Measurements from ENCODE around the gene EDN2. TPM values are rescaled to one million over a fixed set of nuclear protein-coding genes. Genes with fewer than 3 reads are reported as not detected.

The EDN2 gene
- total and polyA plus RNA-seq, 2 experiments from 2014 or later: not detected

DNA sequence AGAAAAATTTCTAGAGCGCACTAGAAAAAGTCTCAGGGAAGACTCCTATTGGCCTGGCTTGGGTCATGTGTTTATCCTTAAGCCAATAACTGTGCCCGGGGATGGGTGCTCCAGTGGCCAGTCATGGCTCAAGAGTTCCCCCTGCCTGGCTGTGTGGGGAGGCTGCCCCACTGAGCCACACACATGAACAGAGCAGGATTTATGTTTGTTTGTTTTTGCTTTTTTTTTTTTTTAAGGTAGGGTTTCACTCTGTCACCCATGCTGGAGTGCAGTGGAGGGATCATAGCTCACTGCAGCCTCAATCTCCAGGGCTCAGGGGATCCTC lies 21.8 kb downstream of the EDN2 start:
- Histone ChIP-seq H3K27ac (no peak overlapping the region), H3K9me3 (ENCODE audit: low read depth) (no peaks in the 10 kb centered on the region), H3K36me3 (ENCODE audit: low read depth) (no peaks in the 10 kb centered on the region), H3K4me2 (ENCODE audit: unreplicated experiment) (no peak overlapping the region), H3K27me3 (replicated peaks; ENCODE audit: insufficient read depth) (peaks cover 5% of the 10 kb centered on the region; the same call in 1 of the 2 replicates), H3K4me1 (ENCODE audit: insufficient read depth) (no peaks in the 10 kb centered on the region), H3F3A (ENCODE audit: insufficient read depth) (no peaks in the 10 kb centered on the region), H3K9me2 (ENCODE audit: insufficient read depth) (no peaks in the 10 kb centered on the region), H3K4me3 (no peak overlapping the region), H2AFZ (no peak overlapping the region), H3K79me2 (ENCODE audit: insufficient read depth) (no peaks in the 10 kb centered on the region), H3K9ac (no peak overlapping the region), H4K20me1 (ENCODE audit: insufficient read depth) (no peaks in the 10 kb centered on the region)
- 87 to 89% methylated on average over 2 of the region's 2 CpGs for WGBS, 2 experiments (ENCODE audit: low coverage in 1 of 2, low lambda C conversion rate in 2 of 2, missing lambda C conversion rate in 2 of 2)
- no peak for DNase-seq
- no peak for TF ChIP-seq EZH2phosphoT487 (IDR thresholded peaks at IDR 0.05; ENCODE audit: insufficient read depth, low read depth)
- no peak for TF ChIP-seq EZH2 (IDR thresholded peaks at IDR 0.05; ENCODE audit: insufficient read depth, poor library complexity, severe bottlenecking)
- in situ Hi-C loops (cut with MboI): no loop called here

DNA sequence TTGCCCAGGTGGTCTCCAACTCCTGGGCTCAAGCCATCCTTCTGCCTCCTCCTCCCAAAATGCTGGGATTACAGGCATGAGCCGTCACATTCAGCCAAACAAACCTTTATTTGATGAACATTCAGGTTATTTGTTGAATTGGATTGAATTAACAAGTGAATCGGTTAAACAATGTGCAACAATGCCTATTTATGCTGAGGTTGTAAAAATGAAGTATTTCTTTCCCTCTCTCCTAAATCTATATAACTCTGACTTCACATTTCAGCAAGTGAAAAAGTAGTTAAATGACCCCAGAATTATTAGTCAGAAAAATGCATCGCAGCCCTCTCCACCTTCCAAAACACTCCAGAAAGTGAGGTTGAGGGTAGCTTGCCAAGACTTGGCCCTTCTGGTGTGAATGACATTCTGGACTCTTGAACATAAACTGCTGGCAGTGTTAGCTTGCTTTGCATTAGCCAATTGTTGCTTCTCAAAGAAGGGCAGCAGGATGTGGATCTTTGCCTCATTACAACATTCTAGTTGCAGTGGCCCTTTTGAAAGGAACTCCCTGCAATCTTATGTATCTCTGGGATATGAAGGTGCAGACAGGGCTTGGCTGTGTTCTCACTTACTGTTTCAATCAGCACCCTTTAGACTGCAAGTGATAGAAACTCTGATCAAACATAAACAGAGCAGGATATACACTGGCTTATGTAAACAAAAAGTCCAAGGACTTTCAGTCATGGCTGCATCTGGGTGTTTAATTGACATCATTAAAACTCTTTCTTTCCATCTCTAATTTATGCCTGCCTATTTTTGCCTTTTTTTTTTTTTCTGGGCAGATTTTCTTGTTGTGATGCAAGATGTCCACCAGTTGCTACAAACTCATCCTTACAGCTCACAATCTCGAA lies 22.4 kb downstream of the EDN2 start:
- peaks cover 5% of the 10 kb centered on the region; the same call in 1 of the 2 replicates for H3K27me3 ChIP-seq (replicated peaks; ENCODE audit: insufficient read depth)
- H3K9me3 ChIP-seq (ENCODE audit: low read depth): no peaks in the 10 kb centered on the region
- DNase-seq: no peak
- H3K4me3 ChIP-seq: no peak overlapping the region
- H3K9me2 ChIP-seq (ENCODE audit: insufficient read depth): no peaks in the 10 kb centered on the region
- TF ChIP-seq EZH2 (IDR thresholded peaks at IDR 0.05; ENCODE audit: insufficient read depth, poor library complexity, severe bottlenecking) (no peak), EZH2phosphoT487 (IDR thresholded peaks at IDR 0.05; ENCODE audit: insufficient read depth, low read depth) (no peak)
- no peak overlapping the region for H3K27ac ChIP-seq
- no peaks in the 10 kb centered on the region for H4K20me1 ChIP-seq (ENCODE audit: insufficient read depth)
- no peak overlapping the region for H2AFZ ChIP-seq
- no peaks in the 10 kb centered on the region for H3K4me1 ChIP-seq (ENCODE audit: insufficient read depth)
- in situ Hi-C loops (cut with MboI): no loop called here
- WGBS, 2 experiments (ENCODE audit: low coverage in 1 of 2, low lambda C conversion rate in 2 of 2, missing lambda C conversion rate in 2 of 2): 34 to 42% methylated on average over 4 of the region's 4 CpGs
- no peak overlapping the region for H3K4me2 ChIP-seq (ENCODE audit: unreplicated experiment)
- H3F3A ChIP-seq (ENCODE audit: insufficient read depth): no peaks in the 10 kb centered on the region
- H3K79me2 ChIP-seq (ENCODE audit: insufficient read depth): no peaks in the 10 kb centered on the region
- no peak overlapping the region for H3K9ac ChIP-seq
- H3K36me3 ChIP-seq (ENCODE audit: low read depth): no peaks in the 10 kb centered on the region

DNA sequence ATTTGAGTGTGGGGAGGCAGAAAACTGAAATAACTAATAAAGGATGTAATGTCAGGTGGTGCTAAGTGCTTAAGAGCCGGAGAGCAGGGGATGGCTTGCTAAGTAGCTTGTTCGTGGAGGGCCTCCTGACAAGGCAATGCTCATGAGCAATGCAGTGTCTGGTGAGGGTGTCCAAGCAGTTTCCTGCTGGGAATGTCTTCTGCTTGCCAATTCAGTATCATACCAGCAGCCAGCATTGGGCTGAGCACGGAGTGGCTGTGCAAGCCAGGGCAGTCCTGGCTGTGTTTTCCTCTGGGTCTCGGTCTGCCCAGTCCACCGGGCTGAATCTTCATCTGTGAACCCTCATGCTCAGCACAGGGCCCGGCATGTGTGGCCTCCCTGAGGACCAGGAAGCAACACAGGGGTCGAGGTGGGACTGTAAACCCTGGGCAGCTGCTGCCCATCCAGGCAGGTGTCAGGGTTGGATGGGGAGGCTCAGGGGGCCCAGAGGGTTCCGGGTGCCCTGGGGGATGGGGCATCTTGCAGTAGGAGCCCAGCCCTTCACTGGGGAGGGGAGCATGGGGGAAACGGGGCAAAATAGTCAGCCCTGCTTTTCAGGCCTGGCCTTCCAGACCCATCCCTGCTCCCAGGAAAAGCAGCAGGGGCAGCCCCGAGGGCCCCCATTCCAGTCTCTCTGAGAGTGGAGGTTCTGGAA lies 27.5 kb downstream of the EDN2 start:
- Histone ChIP-seq H3K4me2 (ENCODE audit: unreplicated experiment) (no peak overlapping the region), H4K20me1 (ENCODE audit: insufficient read depth) (no peaks in the 10 kb centered on the region), H3K4me1 (ENCODE audit: insufficient read depth) (peaks cover 17% of the 10 kb centered on the region; the same call in 1 of the 2 replicates), H3K27ac (no peak overlapping the region), H3K36me3 (ENCODE audit: low read depth) (no peaks in the 10 kb centered on the region), H2AFZ (no peak overlapping the region), H3K4me3 (no peak overlapping the region), H3K9me3 (ENCODE audit: low read depth) (no peaks in the 10 kb centered on the region), H3K79me2 (ENCODE audit: insufficient read depth) (no peaks in the 10 kb centered on the region), H3F3A (ENCODE audit: insufficient read depth) (no peaks in the 10 kb centered on the region), H3K27me3 (replicated peaks; ENCODE audit: insufficient read depth) (no peaks in the 10 kb centered on the region), H3K9me2 (ENCODE audit: insufficient read depth) (no peaks in the 10 kb centered on the region), H3K9ac (no peak overlapping the region)
- TF ChIP-seq EZH2phosphoT487 (IDR thresholded peaks at IDR 0.05; ENCODE audit: insufficient read depth, low read depth) (no peak), EZH2 (IDR thresholded peaks at IDR 0.05; ENCODE audit: insufficient read depth, poor library complexity, severe bottlenecking) (no peak)
- 59 to 61% methylated on average over 8 to 10 of the region's 10 CpGs for WGBS, 2 experiments (ENCODE audit: low coverage in 1 of 2, low lambda C conversion rate in 2 of 2, missing lambda C conversion rate in 2 of 2)
- in situ Hi-C loops (cut with MboI): no loop called here
- DNase-seq: peak; percentile 69

DNA sequence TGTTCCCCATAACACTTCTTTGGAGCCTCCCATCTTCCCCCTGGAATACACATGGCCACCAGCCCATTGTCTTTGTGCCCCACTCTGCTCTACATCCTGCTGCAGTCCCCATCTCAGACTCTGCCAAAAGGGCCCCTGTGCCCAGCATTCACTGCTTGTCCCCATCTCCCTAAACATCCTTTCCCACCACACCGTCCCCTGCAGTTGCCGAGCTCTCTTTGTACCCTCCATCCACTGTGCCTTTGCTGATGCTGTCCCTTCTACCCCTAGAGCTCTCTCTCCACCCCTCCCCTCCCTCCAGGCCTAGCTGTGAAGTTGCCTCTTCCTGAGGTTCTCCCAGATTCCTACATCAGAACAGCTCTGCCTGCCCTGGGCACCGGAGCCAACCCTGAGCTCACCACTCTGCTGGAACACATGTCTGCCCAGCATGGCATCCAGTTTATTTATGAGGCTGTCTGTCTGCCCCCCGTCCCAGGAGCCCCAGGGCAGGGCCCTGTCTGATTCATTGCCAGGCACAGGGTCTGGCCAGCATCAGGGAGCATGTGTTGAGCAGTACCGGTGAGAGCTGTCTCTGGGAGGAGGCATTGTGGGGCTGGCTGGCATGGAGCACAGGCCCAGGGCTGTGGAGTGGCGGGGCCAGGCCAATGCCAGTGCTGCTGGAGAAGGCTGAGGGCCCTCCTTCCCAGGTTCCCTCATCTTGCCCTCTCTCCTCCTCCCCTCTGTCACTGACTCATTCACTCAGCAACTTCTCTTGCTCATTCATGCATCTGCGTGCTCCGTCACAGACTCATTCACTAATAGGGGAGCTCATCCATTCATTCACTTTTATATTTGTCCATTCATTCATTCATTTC lies 28.8 kb downstream of the EDN2 start:
- WGBS, 2 experiments (ENCODE audit: low coverage in 1 of 2, low lambda C conversion rate in 2 of 2, missing lambda C conversion rate in 2 of 2): 55 to 60% methylated on average over 8 of the region's 8 CpGs
- Histone ChIP-seq H3K4me3 (no peak overlapping the region), H4K20me1 (ENCODE audit: insufficient read depth) (no peaks in the 10 kb centered on the region), H2AFZ (no peak overlapping the region), H3K4me2 (ENCODE audit: unreplicated experiment) (no peak overlapping the region), H3K36me3 (ENCODE audit: low read depth) (no peaks in the 10 kb centered on the region), H3K9me3 (ENCODE audit: low read depth) (no peaks in the 10 kb centered on the region), H3K27me3 (replicated peaks; ENCODE audit: insufficient read depth) (no peaks in the 10 kb centered on the region), H3F3A (ENCODE audit: insufficient read depth) (no peaks in the 10 kb centered on the region), H3K9ac (no peak overlapping the region; the same call in 1 of the 2 replicates), H3K9me2 (ENCODE audit: insufficient read depth) (no peaks in the 10 kb centered on the region), H3K4me1 (ENCODE audit: insufficient read depth) (peaks cover 17% of the 10 kb centered on the region; the same call in 1 of the 2 replicates), H3K27ac (no peak overlapping the region), H3K79me2 (ENCODE audit: insufficient read depth) (no peaks in the 10 kb centered on the region)
- in situ Hi-C loops (cut with MboI): no loop called here
- no peak for TF ChIP-seq EZH2phosphoT487 (IDR thresholded peaks at IDR 0.05; ENCODE audit: insufficient read depth, low read depth)
- TF ChIP-seq EZH2 (IDR thresholded peaks at IDR 0.05; ENCODE audit: insufficient read depth, poor library complexity, severe bottlenecking): no peak
- peak; percentile 86 for DNase-seq
